BJ (cell line): Measurements from ENCODE around the gene OPALIN. TPM values are rescaled to one million over a fixed set of nuclear protein-coding genes. Genes with fewer than 3 reads are reported as not detected.

Experiments
- CTCF ChIA-PET: fragments of 350-600 bp; formaldehyde crosslinking; extraction: SDS; loops from one replicate; lab custom pipeline; 2021; ENCODE audit warnings: antibody characterized with exemption, inconsistent platforms; lab: Yijun Ruan, JAX
- POLR2A ChIA-PET: fragments of 300-600 bp; sonication (Branson Sonifier 250); formaldehyde crosslinking; extraction: SDS; loops from one replicate; lab custom pipeline; 2021; ENCODE audit warnings: antibody characterized with exemption; lab: Charles Lee
- DNase-seq: peaks from one replicate; pipeline ENCODE4 v3.0.0-alpha.2; 2011; ENCODE audit warnings: low read depth
- H3K27me3 ChIP-seq: 2 replicates; pipeline ENCODE4 v1.6.0; 2011; ENCODE audit warnings: low read length; ENCODE audit not compliant: control insufficient read depth, insufficient read depth
- H3K36me3 ChIP-seq: 2 replicates; pipeline ENCODE4 v1.5.1; 2011; ENCODE audit warnings: low read length; ENCODE audit not compliant: control insufficient read depth, insufficient read depth
- H3K4me3 ChIP-seq: 2 replicates; pipeline ENCODE4 v1.5.1; 2011; ENCODE audit warnings: low read depth, mild to moderate bottlenecking, control low read depth, low read length
- polyA plus RNA-seq: library from polyadenylated mRNA; depleted of rRNA; stranded (reverse); fragments of >200 nt; gene quantifications from 2 replicates; pipeline ENCODE4 v1.2.3, GENCODE V29; 2011
- TF ChIP-seq, protein P1 (sequence below): IDR thresholded peaks from 2 replicates; pipeline ENCODE4 v1.5.1; 2011; ENCODE audit warnings: low read depth, mild to moderate bottlenecking, control low read depth, inconsistent platforms, low read length, moderate library complexity; ENCODE audit not compliant: insufficient read depth

Gene OPALIN
- polyA plus RNA-seq, 1 experiment: not detected

DNA sequence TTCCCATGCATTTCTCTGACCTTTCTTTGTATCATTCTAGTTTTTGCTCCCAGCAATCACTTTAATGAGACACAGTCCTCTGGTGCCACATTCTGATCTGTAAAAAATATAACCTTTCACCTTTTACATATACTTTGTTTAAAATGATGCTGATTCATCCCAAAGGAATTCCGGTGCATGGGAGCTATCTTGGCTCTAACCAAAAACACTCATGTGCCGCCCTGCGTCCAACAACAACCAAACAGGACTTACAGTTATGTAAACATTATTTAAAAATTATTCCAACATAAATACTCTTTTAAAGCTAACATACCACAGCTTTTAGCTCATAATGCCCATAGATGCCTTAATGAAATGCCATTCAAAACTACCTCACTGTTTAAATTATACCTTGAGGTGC is 7.7 kb upstream of the OPALIN start:
- H3K4me3 ChIP-seq: no peak overlapping the region
- no peaks in the 10 kb centered on the region for H3K36me3 ChIP-seq
- H3K27me3 ChIP-seq: 0 out of 2 replicates have a peak, but pooled peaks cover 1% of the 10 kb centered on the region
- CTCF ChIA-PET: interaction anchor here (0.7 to 2.6 kb wide), 2 partner anchors 8 to 658 kb away, joined by 4 to 22 read pairs; no protein-coding TSS in a partner anchor
- TF ChIP-seq, protein P1, sequence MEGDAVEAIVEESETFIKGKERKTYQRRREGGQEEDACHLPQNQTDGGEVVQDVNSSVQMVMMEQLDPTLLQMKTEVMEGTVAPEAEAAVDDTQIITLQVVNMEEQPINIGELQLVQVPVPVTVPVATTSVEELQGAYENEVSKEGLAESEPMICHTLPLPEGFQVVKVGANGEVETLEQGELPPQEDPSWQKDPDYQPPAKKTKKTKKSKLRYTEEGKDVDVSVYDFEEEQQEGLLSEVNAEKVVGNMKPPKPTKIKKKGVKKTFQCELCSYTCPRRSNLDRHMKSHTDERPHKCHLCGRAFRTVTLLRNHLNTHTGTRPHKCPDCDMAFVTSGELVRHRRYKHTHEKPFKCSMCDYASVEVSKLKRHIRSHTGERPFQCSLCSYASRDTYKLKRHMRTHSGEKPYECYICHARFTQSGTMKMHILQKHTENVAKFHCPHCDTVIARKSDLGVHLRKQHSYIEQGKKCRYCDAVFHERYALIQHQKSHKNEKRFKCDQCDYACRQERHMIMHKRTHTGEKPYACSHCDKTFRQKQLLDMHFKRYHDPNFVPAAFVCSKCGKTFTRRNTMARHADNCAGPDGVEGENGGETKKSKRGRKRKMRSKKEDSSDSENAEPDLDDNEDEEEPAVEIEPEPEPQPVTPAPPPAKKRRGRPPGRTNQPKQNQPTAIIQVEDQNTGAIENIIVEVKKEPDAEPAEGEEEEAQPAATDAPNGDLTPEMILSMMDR: no peak
- DNase-seq: no peak
- POLR2A ChIA-PET: no interaction called here

DNA sequence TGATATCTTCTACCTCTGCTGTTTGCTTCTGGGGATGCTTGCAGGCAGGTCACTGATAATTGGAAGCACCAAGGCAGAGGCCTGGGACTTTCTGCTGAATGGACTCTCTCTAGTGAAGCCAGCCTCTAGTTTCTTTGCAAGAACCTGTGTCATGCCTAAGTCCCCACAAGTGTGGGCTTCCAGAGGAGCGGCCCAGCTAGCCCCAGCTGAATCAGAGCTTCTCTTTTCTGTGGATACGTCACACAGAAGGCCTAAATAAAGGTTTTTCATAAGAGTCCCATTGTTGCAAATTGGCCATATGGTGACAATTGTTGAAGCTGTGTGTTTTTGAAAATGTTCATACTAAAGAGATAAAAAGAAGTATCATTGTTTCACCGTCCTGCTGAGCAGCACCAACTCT is 6.8 kb upstream of the OPALIN start:
- TF ChIP-seq, protein P1: no peak

DNA sequence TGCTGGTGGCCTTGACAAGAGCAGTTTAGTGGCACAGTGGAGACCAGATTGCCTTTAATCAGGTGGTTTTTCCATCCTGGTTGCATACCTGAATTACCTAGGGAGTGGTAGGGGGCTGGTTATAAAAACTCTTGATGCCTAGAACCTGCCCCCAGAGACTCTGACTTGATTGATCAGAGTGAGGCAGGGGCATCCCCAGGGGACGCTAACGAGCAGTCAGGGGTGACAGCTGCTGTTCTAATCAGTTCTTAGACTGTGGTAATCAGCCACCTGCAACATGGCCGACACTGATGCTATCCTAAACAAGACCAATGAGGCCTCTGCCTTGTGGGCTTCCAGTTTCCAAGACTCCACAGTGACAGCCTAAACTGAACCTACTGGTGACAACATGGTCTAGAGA is 2.0 kb upstream of the OPALIN start:
- Histone ChIP-seq H3K36me3 (no peaks in the 10 kb centered on the region), H3K4me3 (no peak overlapping the region), H3K27me3 (no peaks in the 10 kb centered on the region; the same call in 1 of the 2 replicates)
- POLR2A ChIA-PET: no interaction called here
- CTCF ChIA-PET: interaction anchor here (2.2 kb wide), 1 partner anchor 9 kb away, joined by 13 read pairs; no protein-coding TSS in a partner anchor
- TF ChIP-seq, protein P1: no peak
- DNase-seq: no peak

More for the DNA sequence above, 6.8 kb upstream of the OPALIN start:
- DNase-seq: no peak
- CTCF ChIA-PET: interaction anchor here (0.6 to 2.6 kb wide), 3 partner anchors 9 to 707 kb away, joined by 3 to 22 read pairs (median 3); no protein-coding TSS in a partner anchor
- Histone ChIP-seq H3K36me3 (no peaks in the 10 kb centered on the region), H3K27me3 (0 out of 2 replicates have a peak, but pooled peaks cover 1% of the 10 kb centered on the region), H3K4me3 (no peak overlapping the region)
- POLR2A ChIA-PET: no interaction called here

DNA sequence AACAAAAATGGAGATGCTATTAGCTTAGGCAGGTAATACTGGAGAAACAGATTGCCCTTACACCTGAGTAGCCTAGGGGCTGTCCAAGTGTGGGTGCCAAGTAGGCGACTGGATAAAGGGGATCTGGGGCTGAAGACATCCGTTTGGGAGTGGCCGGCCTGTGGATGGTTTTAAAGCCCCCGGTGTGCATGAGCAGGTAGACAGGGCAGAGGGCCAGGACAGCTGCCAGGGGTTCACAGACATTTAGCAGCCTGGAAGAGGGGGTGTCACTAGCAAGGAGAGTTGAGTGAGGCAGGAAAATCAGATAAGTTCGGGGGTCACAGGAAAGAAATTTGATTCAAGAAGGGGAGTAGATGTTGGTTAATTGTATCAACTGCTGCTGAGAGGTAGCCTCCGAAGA is 1.5 kb upstream of the OPALIN start:
- H3K27me3 ChIP-seq: no peaks in the 10 kb centered on the region; the same call in 1 of the 2 replicates
- no peak for DNase-seq
- ChIA-PET POLR2A (no interaction called here), CTCF (interaction anchor here (1.3 to 2.2 kb wide), 2 partner anchors 10 to 21 kb away, joined by 4 to 13 read pairs; no protein-coding TSS in a partner anchor)
- H3K4me3 ChIP-seq: no peak overlapping the region
- TF ChIP-seq, protein P1: no peak
- no peaks in the 10 kb centered on the region for H3K36me3 ChIP-seq

DNA sequence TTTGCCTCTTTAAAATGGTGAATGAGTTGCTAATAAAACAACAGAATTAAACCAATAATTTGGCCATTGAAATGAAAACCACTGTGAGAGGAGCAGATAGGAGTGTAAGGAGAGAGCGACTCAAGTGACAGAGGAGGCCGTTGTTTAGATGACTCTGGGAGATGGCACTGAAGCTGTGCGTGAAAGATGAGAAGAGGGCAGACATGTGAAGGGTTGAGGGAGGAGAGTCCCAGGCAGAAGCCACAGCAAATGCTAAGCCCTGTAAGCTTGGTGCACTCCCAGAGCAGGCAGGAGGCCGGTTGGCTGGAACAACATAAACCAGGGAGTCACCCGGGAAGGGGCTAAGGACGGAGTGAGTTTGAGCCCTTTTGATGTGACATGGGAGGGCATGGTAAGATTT is 814 bp upstream of the OPALIN start:
- TF ChIP-seq, protein P1: no peak
- Histone ChIP-seq H3K4me3 (no peak overlapping the region), H3K36me3 (no peaks in the 10 kb centered on the region), H3K27me3 (no peaks in the 10 kb centered on the region; the same call in 1 of the 2 replicates)
- ChIA-PET CTCF (interaction anchor here (1.3 to 1.5 kb wide), 2 partner anchors 16 to 20 kb away, joined by 4 to 7 read pairs; no protein-coding TSS in a partner anchor), POLR2A (no interaction called here)
- no peak for DNase-seq
